ENCODE data around the gene GPR139.

The GPR139 gene

DNA sequence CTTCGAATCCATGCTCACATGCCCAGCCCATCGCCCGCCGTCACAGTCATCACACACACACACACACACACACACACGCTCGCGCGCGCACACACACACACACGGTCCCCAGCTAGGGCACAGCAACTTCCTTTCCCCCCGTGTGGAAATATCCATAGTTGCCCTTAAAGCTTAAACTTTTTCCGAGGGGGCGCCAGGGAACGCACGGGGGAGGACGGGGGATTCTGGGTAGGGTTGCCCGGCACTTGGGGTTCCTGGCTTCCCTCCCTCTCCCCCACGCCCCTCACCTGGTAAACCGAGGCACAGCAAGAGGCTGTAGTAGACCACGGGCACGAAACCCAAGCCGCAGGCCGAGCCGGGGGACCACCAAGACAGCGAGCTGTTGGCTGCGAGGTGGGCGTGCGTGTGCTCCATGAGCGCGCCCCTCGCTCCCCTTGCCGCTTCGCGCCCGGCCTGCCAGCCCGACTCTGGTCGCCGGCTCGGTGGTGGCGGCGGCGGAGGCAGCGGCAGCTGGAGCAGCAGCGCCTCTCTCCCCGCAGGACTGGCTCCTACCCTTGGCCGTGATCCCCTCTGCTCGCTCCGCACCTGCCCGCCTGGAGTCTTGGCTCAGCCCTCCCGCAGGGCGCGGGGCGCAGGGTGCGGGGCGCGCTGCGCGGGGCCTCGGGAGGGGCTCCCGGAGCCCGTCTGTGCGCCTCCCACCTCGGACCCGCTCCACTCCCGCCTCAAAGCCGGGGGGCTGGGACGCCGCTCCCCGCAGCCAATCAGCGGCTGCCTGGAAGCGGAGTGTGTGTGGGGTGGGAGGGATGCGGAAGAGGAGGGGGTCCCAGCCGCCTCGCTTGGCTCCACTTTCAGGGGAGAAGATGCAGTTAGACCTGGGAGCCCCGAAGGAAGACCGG, at the start of gene GPR139:
GPR139 (minus strand) TSS at position 688 of the 896 bp plus-strand sequence; CDS start at position 414, 274 bp downstream.
- DNase-seq, result no peak

- no peak for DNase-seq
Observed at GRCh38 chr16:20122011-20122410, 48.3 kb upstream of the GPR139 start.

GRCh38 chr16:20114356-20114755, 40.7 kb upstream of the GPR139 start:
- DNase-seq, result no peak

DNA sequence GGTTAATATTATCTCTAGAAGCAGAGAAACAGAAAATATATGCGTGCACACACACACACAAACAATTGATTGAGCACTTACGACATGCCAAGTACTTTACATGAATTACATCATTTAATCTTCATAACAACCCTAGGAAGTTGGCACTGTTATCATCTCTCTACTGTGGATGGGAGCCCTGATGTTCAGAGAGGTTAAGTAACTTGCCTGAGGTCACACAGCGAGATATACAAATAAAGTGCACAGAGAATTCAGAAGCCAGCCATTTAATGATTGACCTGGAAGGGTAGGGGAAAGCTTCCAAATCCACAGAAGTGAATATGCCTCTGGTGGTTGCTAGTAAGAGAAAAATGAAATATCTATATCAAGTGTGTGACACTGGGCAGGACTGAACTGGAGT, 37.5 kb upstream of the GPR139 start:
- DNase-seq, result no peak

DNA sequence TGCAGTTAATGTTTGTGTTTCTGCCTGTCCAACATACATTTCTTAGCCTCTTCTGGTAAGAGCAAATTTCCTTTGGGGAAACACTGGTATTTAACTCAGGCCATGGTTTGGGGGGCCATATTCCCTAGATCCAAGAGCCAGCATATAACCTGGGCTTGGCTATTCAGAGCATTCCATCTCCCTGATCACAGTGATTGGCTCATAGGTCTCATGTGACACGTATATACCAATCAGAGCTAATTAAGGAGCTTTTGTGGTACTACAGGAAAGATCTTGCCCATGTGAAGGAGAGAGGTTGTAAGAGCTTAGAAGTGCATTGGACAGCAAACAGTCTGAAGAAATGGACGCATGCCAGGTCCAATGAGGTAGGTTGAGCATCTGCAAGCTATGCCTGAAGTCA, 33.4 kb upstream of the GPR139 start:
- DNase-seq, result no peak

DNA sequence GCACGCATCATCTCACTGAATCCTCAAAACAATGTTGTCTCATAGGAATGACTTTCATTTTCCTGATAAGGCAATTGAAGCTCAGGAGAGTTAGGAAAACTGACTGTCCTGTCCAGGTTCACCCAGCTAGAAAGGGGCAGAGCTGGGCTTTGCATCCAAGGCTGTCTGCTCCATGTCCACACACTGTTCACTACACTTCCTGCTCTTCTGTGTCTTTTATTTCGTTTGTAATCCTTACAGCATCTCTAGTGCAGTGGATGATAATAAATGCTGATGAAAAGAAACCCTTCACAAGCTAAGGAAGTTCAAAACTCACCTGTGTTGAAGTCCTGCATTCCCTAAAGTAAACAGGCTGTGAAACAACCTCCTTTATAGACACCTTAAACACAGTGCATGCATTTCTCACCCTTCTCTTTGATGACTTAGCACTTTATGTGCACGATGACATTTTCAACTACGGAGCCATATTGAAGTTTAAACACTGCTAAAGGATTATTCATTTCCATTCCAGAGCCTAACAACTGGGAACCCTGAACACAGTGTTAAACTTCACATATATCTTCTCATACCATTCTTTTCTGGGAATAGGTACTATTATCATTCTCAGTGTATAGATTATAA, 31.0 kb upstream of the GPR139 start:
- DNase-seq, result no peak

- DNase-seq, result no peak
Observed at GRCh38 chr16:20102521-20102920, 28.8 kb upstream of the GPR139 start.

DNA sequence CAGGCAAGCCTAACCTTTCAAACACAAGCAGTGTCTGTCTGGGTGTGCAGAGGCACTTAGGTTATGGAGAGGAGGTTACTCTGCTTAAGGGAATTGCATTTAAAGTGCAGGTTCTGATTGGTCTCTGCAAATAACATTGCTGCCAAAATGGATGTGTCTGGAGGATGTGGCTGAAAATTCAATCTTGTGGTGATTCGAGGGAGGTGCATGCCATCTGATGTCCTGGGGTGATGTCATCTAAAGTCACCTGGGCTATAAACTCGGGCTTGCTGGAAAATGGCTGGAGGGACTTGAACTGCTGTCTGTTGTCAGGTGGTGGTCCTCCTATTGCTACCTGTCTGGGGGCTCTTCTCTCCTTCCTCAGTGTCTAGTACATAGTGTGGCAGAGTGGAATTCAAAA, 28.3 kb upstream of the GPR139 start:
- no peak for DNase-seq

GRCh38 chr16:20099375-20099774, 25.7 kb upstream of the GPR139 start:
- DNase-seq, result no peak

- DNase-seq, result no peak
Observed at GRCh38 chr16:20094157-20094556, 20.5 kb upstream of the GPR139 start.

DNA sequence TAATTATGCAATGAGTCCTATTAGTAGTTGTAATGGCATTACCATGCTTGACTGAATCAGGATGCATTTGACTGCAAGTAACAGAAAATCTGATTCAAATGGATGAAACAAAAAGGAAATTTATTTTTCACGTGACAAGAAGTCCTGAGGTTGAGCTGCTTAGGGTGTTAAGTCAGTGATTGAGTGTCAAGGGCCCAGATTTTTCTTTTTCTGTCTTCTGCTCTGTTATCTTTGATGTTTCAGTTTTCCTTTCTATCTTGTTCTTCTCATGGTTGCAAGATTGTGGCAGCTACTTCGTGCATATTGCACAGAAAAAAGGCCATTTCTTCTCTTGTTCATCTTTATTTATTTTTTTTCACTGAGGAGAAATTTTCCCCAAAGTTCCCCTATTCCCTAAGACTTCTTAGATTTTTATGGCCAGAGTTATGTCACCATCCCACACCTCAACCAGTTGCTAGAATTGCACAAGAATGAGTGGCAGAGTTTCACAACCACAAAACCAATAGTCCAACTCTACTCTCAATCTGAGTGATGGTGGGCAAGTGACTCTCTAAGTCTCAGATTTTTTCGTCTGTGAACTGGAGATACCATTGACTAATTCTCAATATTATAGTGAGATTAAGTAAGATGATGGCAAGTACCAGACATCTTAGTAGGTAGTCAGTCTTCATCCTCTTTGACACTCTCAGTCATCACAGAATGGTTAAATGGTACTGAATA, 15.7 kb upstream of the GPR139 start:
- DNase-seq, result no peak

- no peak for DNase-seq
Observed at GRCh38 chr16:20084624-20085226, 11.0 kb upstream of the GPR139 start.

DNA sequence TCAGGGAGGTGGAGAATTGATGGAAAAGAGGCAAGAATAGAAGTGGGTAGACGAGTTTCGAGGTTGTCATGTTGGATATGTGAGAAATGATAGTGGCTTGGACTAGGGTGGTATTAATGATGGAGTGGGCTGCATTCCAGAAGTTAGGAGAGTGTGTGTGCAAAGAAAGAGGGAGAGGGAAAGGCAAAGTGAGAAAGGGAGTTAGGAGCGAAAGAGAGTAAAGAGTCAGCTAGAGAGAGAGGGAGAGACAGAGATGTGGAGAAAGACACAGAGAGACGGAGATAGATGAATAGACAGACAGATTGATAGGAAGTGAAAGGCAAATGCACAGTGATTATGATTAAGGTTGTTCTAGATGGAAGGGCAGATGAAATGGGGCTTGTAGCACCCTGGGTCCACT, 5.4 kb upstream of the GPR139 start:
- no peak for DNase-seq

DNA sequence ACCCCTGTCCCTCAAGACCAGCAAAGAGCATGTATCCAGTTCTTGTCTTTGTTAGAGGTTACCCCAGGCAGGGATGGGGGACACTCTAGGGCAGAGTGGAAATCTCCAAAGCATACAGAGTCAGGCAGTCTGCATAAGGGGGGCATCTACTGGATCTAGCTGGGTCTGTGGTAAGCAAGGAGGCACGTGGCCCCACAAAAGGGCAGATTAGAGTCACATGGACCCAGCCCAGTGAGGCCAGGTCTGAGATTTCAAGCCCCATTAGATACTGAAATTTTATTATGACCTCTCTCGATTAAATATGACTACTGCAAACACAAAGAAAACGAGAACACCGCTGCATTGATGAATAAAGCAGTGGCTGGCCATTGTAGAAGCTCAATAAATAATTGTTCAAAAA, 1.6 kb upstream of the GPR139 start:
- DNase-seq, result no peak

GRCh38 chr16:20074099-20074991, 655 bp upstream of the GPR139 start:
- no peak for DNase-seq

DNA sequence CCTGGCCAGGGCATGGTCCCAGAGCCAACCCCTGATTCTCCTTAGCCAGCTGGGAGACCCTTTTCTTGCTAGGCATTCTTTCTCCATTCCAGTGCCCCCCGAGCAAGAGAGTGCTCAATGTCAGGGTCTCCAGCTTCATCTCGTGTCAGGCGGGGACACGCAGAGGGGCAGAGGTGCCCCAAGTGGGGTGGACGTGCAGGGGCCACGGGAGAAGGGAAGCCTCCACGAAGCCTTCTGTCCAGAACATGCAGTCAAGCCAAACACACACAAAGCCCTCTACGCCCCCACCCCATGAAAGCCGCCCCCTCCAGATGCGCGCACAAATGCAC, 852 bp downstream of the GPR139 start:
- DNase-seq, result no peak

GRCh38 chr16:20072146-20072873, 1.4 kb downstream of the GPR139 start:
- DNase-seq, result no peak

- DNase-seq, result no peak
Observed at GRCh38 chr16:20064931-20065330, 8.8 kb downstream of the GPR139 start.

GRCh38 chr16:20064520-20064919, 9.2 kb downstream of the GPR139 start:
- no peak for DNase-seq

GRCh38 chr16:20061132-20061531, 12.6 kb downstream of the GPR139 start:
- no peak for DNase-seq

- DNase-seq, result no peak
Observed at GRCh38 chr16:20056436-20056835, 17.3 kb downstream of the GPR139 start.

DNA sequence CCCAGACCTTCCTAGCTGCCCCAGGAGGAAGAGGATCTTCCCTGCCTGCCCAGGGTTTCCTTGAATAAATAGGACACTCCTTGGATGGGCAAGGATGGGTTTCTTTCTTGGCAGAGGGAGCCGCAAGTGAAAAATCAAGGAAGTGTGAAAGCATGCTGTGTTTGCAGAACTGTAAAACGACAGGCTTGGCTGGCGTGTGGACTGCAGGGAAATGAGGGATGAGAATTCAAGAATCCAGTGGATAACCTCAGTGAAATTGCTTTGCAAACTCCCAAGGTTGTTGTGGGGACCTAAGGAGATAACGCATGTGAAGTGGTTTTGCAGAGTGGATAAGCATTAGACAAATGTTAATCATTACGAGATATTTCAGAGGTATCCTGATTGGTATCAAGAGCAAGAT, 20.4 kb downstream of the GPR139 start:
- DNase-seq, result no peak
